Measurements from ENCODE around the gene OR6Y1.

DNA sequence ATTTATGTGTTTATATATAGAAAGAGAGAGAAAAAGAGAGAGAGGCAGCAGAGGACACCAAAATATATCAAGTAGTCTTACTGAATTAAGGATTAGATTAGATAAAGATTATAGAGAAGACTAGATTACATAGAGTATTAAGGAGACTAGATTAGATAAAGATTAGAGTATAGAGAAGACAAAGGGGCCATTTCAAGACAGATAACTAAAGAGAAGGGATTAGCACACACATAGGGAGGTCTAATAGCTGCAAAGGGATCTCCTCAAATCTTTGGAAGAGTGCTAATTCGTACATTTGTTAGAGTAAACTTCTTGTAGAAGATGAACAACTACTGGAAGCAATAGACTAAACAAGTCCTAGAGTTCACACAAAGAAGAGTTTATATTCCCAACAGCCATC is 34.2 kb downstream of the OR6Y1 start:
- TF ChIP-seq EZH2 (IDR thresholded peaks at IDR 0.05; ENCODE audit: borderline replicate concordance), result no peak
- TF ChIP-seq, protein P1, sequence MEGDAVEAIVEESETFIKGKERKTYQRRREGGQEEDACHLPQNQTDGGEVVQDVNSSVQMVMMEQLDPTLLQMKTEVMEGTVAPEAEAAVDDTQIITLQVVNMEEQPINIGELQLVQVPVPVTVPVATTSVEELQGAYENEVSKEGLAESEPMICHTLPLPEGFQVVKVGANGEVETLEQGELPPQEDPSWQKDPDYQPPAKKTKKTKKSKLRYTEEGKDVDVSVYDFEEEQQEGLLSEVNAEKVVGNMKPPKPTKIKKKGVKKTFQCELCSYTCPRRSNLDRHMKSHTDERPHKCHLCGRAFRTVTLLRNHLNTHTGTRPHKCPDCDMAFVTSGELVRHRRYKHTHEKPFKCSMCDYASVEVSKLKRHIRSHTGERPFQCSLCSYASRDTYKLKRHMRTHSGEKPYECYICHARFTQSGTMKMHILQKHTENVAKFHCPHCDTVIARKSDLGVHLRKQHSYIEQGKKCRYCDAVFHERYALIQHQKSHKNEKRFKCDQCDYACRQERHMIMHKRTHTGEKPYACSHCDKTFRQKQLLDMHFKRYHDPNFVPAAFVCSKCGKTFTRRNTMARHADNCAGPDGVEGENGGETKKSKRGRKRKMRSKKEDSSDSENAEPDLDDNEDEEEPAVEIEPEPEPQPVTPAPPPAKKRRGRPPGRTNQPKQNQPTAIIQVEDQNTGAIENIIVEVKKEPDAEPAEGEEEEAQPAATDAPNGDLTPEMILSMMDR (IDR thresholded peaks at IDR 0.05; ENCODE audit: poor library complexity), result no peak
- no peak for TF ChIP-seq EZH2phosphoT487 (IDR thresholded peaks at IDR 0.05; ENCODE audit: low read depth, severe bottlenecking, unreplicated experiment)
